GM21423 (cell line): Measurements from ENCODE around the gene PABPN1L.

Experiments
- ATAC-seq: cut with Tn5 transposase; IDR thresholded peaks from one replicate; pipeline ENCODE4 v1.9.1; 2021; ENCODE audit warnings: mild to moderate bottlenecking, moderate library complexity; ENCODE audit not compliant: unreplicated experiment

Gene PABPN1L

DNA sequence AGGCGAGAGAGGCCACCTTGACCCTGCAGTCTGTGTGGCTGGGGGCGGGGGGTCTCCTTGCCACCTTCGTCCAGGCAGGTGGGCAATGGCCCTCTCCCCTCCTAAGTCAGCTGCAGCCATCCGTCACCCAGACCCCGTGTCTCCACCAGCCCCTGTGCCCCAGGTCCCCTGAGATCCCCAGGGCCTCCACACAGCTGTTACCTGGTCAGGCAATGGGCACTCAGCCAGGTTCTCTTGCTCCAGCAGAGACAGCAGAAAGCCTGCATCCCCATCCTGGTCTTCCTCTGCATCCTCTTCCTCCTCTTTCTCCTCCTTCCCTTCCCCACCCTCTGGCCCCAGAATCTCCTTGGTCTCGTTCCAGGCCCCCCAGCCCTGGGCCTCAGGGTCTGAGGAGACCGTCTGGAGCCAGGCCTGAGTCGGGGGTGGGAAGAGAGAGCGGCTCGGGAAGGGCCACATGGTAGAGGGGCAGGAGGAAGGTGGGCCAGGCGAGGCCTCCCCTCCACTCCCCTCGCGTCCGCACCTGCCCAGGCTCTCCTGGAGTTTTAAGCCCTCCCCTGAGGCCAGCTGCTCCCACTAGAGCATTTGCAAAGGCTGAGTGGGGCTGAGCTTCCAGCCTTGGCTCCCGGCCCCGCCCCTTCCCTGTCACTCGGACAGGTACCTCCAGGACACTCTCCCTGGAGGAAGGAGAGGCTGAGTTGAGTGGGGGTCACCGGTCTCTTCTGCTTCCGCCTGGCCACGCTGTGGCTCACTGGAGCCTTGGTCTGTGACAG, at the start of gene PABPN1L:
PABPN1L (minus strand) TSS at position 510 of the 770 bp plus-strand sequence; CDS start at position 456, 54 bp downstream.
- no peak for ATAC-seq

- no peak for ATAC-seq
These were observed 49.3 kb upstream of the PABPN1L start for GRCh38 chr16:88915639-88916327.

- no peak for ATAC-seq
These were observed 48.4 kb upstream of the PABPN1L start for GRCh38 chr16:88914750-88915368.

DNA sequence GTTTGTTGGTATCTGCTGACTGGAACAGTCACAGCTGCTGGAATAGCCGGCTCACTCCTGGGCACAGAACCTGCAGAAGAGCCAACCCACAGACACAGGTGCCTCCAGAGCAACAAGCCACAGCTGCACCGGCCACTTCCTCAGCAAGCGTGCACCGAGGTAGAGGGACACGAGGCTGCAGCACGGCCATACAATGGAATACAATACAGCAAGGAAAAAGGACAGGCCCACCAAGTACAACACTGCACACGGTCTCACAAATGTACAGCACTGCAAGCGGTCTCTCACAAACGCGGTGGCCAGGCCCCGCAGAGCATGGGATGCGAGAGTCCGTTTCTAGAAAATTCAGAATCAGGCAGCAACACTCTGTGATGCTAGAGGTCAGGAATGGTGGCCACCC, 47.4 kb upstream of the PABPN1L start:
- ATAC-seq, result no peak

DNA sequence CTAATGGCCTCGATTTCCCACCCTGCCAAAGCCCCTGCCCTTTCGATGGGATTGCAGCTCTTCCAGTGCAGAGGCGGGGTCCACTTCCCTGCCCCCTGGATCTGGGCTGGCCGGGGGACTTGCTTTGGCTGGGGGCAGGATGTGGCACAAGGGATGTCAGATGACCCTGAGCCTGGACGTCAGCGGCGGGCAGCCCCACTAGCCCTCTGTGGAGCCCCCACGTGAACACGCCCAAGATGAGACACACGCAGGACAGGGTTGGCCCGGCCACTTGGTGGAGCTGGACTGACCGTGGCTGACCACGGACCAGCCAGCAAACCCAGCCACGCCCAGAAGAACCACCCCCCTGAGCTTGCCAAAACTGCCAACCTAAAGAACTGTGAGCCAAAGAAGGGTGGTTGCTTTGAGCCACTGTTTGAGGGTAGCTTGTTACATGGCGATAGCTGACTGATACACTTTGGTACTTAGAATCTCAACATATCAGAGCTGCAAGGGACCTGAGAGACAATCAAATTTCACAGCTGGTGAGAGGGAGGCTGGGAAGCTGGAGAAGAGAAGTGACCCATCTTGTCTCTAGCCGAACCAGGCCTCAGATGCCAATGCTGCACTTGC, 46.6 kb upstream of the PABPN1L start:
- ATAC-seq, result no peak

- ATAC-seq, result no peak
These were observed 46.1 kb upstream of the PABPN1L start for GRCh38 chr16:88912556-88912955.

- no peak for ATAC-seq
These were observed 45.5 kb upstream of the PABPN1L start for GRCh38 chr16:88911946-88912310.

- no peak for ATAC-seq
These were observed 44.9 kb upstream of the PABPN1L start for GRCh38 chr16:88911136-88911945.

GRCh38 chr16:88910284-88911135, 44.0 kb upstream of the PABPN1L start:
- ATAC-seq, result no peak

DNA sequence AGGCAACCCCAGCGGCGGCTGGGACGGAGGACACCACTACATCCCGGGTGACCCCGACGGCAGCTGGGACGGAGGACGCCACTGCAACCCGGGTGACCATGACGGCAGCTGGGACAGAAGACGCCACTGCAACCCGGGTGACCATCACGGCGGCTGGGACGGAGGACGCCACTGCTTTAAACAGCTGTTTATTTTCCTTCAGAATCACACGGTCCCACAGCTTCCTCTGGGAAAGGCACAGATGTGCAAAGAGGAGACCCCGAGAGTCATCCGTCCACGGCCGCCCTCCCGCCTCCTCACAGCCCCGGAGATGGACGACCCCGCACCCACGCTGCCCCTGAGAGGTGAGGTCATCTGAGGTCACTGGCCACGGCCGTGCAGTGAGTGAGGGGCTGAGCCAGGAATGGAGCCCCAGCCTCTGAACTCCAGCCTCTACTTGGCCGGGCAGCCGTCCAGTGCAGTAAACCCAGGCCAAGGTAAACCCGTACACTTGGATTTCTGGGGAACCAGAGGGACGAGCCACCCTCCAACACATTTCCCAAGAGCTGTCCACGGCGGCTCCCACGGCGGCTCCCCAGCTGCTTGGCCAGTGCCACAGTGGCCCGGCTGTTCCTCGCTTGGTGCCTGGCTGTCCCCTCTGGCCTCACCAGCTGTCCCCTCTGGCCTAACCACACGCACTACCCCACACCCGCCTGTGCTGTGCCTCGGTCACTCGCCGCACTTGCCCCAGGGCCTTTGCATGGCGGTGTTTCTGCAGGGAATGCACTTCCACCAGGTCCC, 43.2 kb upstream of the PABPN1L start:
- ATAC-seq, result no peak

DNA sequence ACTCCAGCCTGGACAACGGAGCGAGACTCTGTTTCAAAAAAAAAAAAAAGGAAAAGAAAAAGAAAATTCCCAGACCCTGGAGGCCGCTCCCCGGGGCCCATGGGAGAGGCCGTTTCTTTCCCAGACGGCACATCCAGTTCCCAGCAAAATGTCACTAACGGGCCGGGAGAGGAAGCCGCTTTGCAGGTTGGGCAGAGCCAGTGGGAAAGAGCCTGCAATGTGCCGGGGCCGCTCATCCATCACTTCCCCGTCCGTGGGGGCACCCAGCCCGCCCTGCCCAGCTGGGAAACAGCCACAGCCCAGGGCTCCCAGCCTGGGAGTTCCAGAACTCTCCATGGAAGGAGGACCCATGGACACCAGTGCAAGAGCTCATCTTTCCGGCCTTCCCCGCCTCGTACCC, 41.8 kb upstream of the PABPN1L start:
- ATAC-seq, result no peak

GRCh38 chr16:88907768-88908167, 41.3 kb upstream of the PABPN1L start:
- no peak for ATAC-seq

GRCh38 chr16:88906535-88907105, 40.2 kb upstream of the PABPN1L start:
- no peak for ATAC-seq

DNA sequence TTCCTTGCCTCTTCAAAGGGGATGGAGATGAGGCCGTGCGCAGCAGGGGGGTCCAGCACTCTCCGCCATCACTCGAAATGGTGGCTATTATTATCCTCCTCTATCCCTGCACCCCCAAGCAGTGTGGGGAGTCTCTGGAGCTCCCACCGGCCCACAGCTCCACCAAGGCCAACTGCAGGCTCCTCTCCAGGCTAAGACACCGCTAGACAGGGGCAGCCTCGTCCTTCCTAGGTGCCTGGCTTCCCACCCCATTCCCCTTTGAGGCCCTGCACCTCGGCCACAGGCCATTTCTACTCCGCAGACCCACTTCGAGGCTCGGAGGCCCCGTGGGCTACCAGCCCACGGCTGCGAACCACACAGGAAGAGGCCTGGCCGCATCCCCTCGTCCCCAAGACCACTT, 39.6 kb upstream of the PABPN1L start:
- ATAC-seq, result no peak

DNA sequence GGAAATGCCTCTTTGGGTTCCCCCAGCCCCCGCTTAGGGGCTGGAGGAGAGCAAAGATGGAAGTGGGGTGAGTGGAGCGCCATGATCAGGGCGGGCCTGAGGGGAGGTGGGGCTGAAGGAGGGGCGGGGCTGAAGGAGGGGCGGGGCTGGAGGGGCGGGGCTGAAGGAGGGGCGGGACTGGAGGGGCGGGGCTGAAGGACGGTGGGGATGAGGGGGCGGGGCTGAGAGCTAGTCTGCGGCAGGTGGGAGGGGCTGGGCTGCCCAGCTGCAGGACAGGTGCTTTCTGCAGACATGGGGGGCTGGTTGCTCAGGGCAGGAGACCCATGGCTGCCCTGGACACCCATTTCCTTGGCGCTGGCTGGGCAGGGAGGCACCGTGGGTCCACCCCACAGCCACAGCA, 39.1 kb upstream of the PABPN1L start:
- no peak for ATAC-seq

GRCh38 chr16:88904676-88905365, 38.4 kb upstream of the PABPN1L start:
- no peak for ATAC-seq

DNA sequence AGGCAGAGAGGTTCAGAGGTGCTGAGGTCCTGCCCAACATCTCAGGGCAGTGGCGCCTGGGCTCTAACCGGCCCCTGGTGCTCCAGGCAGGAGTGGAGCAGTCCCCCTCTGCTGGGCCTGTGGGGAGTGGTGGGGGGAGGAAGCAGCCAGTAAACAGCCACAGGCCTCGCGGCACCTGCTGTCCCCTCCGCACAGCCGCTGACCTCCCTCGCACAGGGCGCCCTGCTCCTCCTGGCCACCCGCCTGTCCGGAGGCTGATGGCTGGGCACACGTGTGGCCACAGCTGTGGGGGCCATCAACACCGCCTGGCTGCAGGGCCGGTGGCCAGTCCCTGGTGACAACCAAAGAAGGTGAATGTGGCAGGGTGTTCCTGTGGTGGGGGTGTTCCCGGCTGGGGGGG, 36.8 kb upstream of the PABPN1L start:
- no peak for ATAC-seq

GRCh38 chr16:88902744-88903143, 36.3 kb upstream of the PABPN1L start:
- ATAC-seq, result no peak
